Lower lobe of right lung (tissue), 2 donors: ENCODE results near the gene ARL14. TPM values are rescaled to one million over a fixed set of nuclear protein-coding genes. Genes with fewer than 3 reads are reported as not detected.

Experiments used
- ATAC-seq, 2 donors: fragments of 200-7000 bp; cut with Tn5 transposase; one replicate each; pipeline ENCODE4 v1.9.1; 2020 to 2022; ENCODE audit warnings: mild to moderate bottlenecking in 2 of 2, moderate library complexity in 2 of 2
- DNase-seq: peaks from one replicate; pipeline ENCODE4 v3.0.0-alpha.2; 2020
- H3K27ac ChIP-seq: fragments of 200-600 bp; one replicate; pipeline ENCODE4 v1.8.0; 2022
- H3K27me3 ChIP-seq: fragments of 200-600 bp; one replicate; pipeline ENCODE4 v1.8.0; 2022; ENCODE audit warnings: low read depth
- H3K36me3 ChIP-seq: fragments of 200-600 bp; one replicate; pipeline ENCODE4 v1.8.0; 2022; ENCODE audit warnings: mild to moderate bottlenecking
- H3K4me1 ChIP-seq: fragments of 200-600 bp; one replicate; pipeline ENCODE4 v1.8.0; 2022
- H3K4me3 ChIP-seq: fragments of 200-600 bp; one replicate; pipeline ENCODE4 v1.8.0; 2022; ENCODE audit warnings: mild to moderate bottlenecking
- H3K9me3 ChIP-seq: fragments of 200-600 bp; one replicate; pipeline ENCODE4 v1.8.0; 2022
- intact Hi-C: fragments of 100-400 bp; cut with DNase I; formaldehyde crosslinking; loops from one replicate; pipeline ENCODE4 v1.11.0; 2022
- total RNA-seq: library from RNA; stranded (reverse); fragmentation: NEBNext Ultra II Directional; extraction: Animal tissue kit (Norgen Biotek cat#: 25700); gene quantifications from one replicate; pipeline ENCODE4 v1.2.1, GENCODE V29; 2021
- TF ChIP-seq, protein P1 (sequence below): fragments of 200-600 bp; IDR thresholded peaks from one replicate; pipeline ENCODE4 v1.8.0; 2022; ENCODE audit warnings: antibody characterized with exemption, mild to moderate bottlenecking
- donor health status: DM: no; HTN: yes; CAD: no; lungs with severe emphysema.

The ARL14 gene
- total RNA-seq, 1 donor from 2014 or later: not detected

DNA sequence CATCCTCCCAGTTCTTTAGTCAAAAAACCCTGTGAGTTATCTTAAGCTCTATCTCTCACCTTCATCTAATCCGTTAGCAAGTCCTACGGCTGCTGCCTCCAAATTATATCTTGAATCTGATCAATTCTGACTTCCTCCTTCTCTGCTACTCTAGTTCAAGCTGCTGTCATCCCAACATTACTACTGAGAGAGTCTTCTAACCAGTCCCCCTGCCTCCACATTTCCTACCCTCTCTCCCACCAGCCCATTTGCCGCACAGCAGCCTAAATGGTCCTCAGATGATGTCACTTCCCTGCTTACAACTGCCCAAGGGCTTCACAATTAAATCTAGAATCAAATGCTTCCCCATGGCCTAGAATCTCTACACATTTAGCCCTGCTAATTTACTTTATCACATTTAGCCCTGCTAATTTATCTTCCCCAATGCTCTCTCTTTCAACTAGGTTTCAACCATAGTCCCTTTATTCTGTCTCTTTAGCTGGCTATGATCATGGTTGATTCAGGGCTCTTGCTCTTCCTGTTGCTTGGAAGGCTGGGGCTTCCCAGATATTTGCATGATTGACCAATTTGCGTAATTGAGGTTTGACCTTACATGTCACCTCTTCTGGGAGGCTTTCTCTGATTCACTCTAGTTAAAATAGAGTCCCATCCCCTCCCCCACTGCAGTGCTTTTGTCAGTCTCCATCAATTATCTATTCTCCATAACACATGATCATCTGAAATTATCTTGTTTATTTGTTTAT, 11.0 kb upstream of the ARL14 start:
- Histone ChIP-seq H3K9me3 (no peaks in the 10 kb centered on the region), H3K4me1 (no peaks in the 10 kb centered on the region), H3K27ac (no peak overlapping the region), H3K4me3 (no peak overlapping the region), H3K27me3 (no peaks in the 10 kb centered on the region), H3K36me3 (no peaks in the 10 kb centered on the region)
- TF ChIP-seq, protein P1, sequence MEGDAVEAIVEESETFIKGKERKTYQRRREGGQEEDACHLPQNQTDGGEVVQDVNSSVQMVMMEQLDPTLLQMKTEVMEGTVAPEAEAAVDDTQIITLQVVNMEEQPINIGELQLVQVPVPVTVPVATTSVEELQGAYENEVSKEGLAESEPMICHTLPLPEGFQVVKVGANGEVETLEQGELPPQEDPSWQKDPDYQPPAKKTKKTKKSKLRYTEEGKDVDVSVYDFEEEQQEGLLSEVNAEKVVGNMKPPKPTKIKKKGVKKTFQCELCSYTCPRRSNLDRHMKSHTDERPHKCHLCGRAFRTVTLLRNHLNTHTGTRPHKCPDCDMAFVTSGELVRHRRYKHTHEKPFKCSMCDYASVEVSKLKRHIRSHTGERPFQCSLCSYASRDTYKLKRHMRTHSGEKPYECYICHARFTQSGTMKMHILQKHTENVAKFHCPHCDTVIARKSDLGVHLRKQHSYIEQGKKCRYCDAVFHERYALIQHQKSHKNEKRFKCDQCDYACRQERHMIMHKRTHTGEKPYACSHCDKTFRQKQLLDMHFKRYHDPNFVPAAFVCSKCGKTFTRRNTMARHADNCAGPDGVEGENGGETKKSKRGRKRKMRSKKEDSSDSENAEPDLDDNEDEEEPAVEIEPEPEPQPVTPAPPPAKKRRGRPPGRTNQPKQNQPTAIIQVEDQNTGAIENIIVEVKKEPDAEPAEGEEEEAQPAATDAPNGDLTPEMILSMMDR: no peak
- ATAC-seq (no peak), DNase-seq (no peak)
- intact Hi-C loops: no loop called here

DNA sequence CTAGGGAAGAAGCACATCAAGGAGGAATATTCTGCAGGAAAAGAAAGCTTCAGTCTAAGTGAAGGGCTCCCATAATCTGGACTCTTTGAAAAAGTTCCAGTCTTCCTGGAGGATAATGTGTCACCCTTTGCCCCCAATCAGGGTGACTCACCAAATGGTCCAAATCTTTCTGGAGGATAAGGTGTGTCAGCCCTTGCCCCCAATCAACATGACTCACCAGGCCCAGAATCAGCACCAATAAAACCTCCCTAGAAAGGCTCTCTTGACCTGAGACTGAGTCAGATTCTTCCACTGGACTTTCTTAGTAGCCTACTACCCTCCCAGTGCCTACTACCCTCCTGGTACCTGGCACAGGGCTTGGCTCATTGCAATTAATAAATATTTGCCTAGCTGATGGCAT, 9.5 kb upstream of the ARL14 start:
- no peaks in the 10 kb centered on the region for H3K4me1 ChIP-seq
- H3K9me3 ChIP-seq: no peaks in the 10 kb centered on the region
- ATAC-seq (no peak), DNase-seq (no peak)
- H3K27me3 ChIP-seq: no peaks in the 10 kb centered on the region
- H3K27ac ChIP-seq: no peak overlapping the region
- H3K36me3 ChIP-seq: no peaks in the 10 kb centered on the region
- H3K4me3 ChIP-seq: no peak overlapping the region
- TF ChIP-seq, protein P1: no peak
- intact Hi-C loops: no loop called here

DNA sequence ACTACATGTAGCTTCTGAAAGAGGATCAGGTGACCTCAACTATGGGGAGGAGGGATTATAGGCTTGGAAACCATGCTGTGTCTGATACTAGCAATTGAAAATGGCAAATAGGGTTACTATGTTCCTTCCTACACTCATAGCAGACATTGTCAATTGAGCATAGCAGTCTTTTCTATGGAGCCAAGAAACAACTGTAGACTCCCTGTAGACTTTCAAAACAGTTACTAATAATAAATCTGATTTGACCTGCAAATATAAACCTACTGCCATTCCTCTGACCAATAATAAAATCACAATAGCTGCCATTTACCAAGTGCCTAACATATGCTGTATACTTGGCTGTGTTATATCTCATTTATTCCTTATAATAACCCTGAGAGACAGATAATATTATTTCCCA, 8.5 kb upstream of the ARL14 start:
- TF ChIP-seq, protein P1: no peak
- H3K27me3 ChIP-seq: no peaks in the 10 kb centered on the region
- no peak overlapping the region for H3K27ac ChIP-seq
- no peaks in the 10 kb centered on the region for H3K36me3 ChIP-seq
- H3K9me3 ChIP-seq: no peaks in the 10 kb centered on the region
- ATAC-seq (no peak), DNase-seq (no peak)
- intact Hi-C loops: no loop called here
- no peak overlapping the region for H3K4me3 ChIP-seq
- H3K4me1 ChIP-seq: no peaks in the 10 kb centered on the region

DNA sequence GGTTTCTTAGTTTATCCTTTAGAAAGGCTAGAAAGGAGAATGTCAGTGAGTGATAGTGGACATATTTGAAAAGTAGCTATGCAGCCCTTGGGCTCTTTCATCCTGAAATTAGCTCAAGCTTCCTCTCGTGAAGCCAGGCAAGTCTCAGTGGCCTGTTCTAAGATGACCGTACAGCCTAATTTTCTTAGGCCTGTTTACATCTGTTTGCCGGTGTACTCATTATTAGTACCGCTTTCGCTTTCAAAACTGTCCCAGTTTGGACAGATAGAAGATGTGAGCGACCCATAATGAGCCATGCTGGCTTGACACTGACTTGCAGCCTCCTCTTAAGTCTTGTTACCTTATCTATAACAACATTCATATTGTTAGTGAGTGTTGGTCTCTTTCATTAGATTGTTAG, 5.7 kb upstream of the ARL14 start:
- H3K36me3 ChIP-seq: no peaks in the 10 kb centered on the region
- intact Hi-C loops: no loop called here
- no peak overlapping the region for H3K27ac ChIP-seq
- ATAC-seq: no peak
- no peak overlapping the region for H3K4me3 ChIP-seq
- no peak for DNase-seq
- H3K4me1 ChIP-seq: no peaks in the 10 kb centered on the region
- TF ChIP-seq, protein P1: no peak
- no peaks in the 10 kb centered on the region for H3K9me3 ChIP-seq
- H3K27me3 ChIP-seq: no peaks in the 10 kb centered on the region

DNA sequence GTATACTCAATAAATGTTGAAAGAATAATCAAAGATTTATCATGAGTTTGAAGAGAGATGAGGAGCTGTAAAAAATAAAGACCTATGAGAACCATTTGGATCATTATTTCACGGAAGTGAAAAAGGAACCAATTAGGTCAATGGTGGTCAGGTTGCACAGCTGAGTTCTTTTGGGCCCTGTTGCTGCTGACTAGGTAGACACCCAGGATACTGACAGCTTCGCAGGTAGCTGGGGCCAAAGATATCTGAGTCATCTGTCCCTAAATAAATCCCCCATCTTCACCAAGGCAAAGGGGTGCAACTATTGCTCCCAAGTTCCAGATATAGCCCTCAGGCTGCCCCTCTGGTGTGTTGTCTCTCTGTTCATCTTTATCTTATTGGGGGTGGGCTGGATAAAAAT, 5.0 kb upstream of the ARL14 start:
- H3K27ac ChIP-seq: no peak overlapping the region
- ATAC-seq: no peak
- H3K27me3 ChIP-seq: no peaks in the 10 kb centered on the region
- H3K4me1 ChIP-seq: no peaks in the 10 kb centered on the region
- intact Hi-C loops: no loop called here
- no peak for DNase-seq
- H3K4me3 ChIP-seq: no peak overlapping the region
- no peaks in the 10 kb centered on the region for H3K9me3 ChIP-seq
- TF ChIP-seq, protein P1: no peak
- H3K36me3 ChIP-seq: no peaks in the 10 kb centered on the region
